Liver (tissue), 3 donors: ENCODE results near the gene DNAJB11.

ENCODE experiments used
- CTCF ChIP-seq: fragments of 150-350 bp; IDR thresholded peaks from 2 replicates; pipeline ENCODE4 v1.5.1; 2017; ENCODE audit warnings: improper control_type of control experiment, low read depth, low read length; ENCODE audit not compliant: missing input control
- EGR1 ChIP-seq, 2 donors: IDR thresholded peaks; 2 replicates each; pipeline ENCODE4 v1.6.1; 2016 to 2018; ENCODE audit warnings: antibody characterized with exemption in 2 of 2, low read depth in 2 of 2
- HNF4A ChIP-seq, 2 donors: conservative IDR thresholded peaks; 2 replicates each; pipeline ENCODE4 v1.6.1; 2016; ENCODE audit warnings: antibody characterized with exemption in 2 of 2, mild to moderate bottlenecking in 2 of 2
- HNF4G ChIP-seq: IDR thresholded peaks from 2 replicates; pipeline ENCODE4 v1.6.1; 2016; ENCODE audit warnings: antibody characterized with exemption
- JUND ChIP-seq, 2 donors: IDR thresholded peaks; 2 replicates each; pipeline ENCODE4 v1.6.1; 2016; ENCODE audit warnings: antibody characterized with exemption in 2 of 2
- MAX ChIP-seq: IDR thresholded peaks from 2 replicates; pipeline ENCODE4 v1.6.1; 2016; ENCODE audit warnings: antibody characterized with exemption
- RAD21 ChIP-seq, 2 donors: IDR thresholded peaks; 2 replicates each; pipeline ENCODE4 v1.6.1; 2016; ENCODE audit warnings: antibody characterized with exemption in 2 of 2, mild to moderate bottlenecking in 2 of 2
- REST ChIP-seq: IDR thresholded peaks from 2 replicates; pipeline ENCODE4 v1.6.1; 2016; ENCODE audit warnings: antibody characterized with exemption, mild to moderate bottlenecking
- RXRA ChIP-seq, 2 donors: IDR thresholded peaks; 2 replicates each; pipeline ENCODE4 v1.6.1; 2017 to 2018; ENCODE audit warnings: antibody characterized with exemption in 2 of 2, mild to moderate bottlenecking in 1 of 2
- SP1 ChIP-seq: IDR thresholded peaks from 2 replicates; pipeline ENCODE4 v1.6.1; 2018; ENCODE audit warnings: antibody characterized with exemption, mild to moderate bottlenecking
- TAF1 ChIP-seq: conservative IDR thresholded peaks from 2 replicates; pipeline ENCODE4 v1.6.1; 2016; ENCODE audit warnings: antibody characterized with exemption, mild to moderate bottlenecking
- YY1 ChIP-seq: IDR thresholded peaks from 2 replicates; pipeline ENCODE4 v1.6.1; 2016; ENCODE audit warnings: antibody characterized with exemption, mild to moderate bottlenecking
- ZBTB33 ChIP-seq: IDR thresholded peaks from 2 replicates; pipeline ENCODE4 v1.6.1; 2016; ENCODE audit warnings: antibody characterized with exemption
- donor health status: healthy.
- donor health status: healthy.

- TF ChIP-seq JUND (IDR thresholded peaks at IDR 0.05) (no peak), CTCF (no peak), ZBTB33 (no peak), TAF1 (no peak), REST (no peak), EGR1 (IDR thresholded peaks at IDR 0.05; ENCODE audit: low read depth in 2 of 2) (no peak), HNF4G (no peak), SP1 (no peak), RAD21 (IDR thresholded peaks at IDR 0.05) (no peak), HNF4A (conservative IDR thresholded peaks at IDR 0.05) (no peak), YY1 (no peak), RXRA (IDR thresholded peaks at IDR 0.05) (no peak), MAX (no peak)
Measured at GRCh38 chr3:186538779-186539178, 31.7 kb upstream of the DNAJB11 start.
